Kidney (tissue), 14 donors: ENCODE results near the gene PRDX3. TPM values are rescaled to one million over a fixed set of nuclear protein-coding genes. Genes with fewer than 3 reads are reported as not detected.

Experiments
- DNase-seq, 5 donors: peaks; one replicate each; pipeline ENCODE4 v3.0.0-alpha.2; 2013 to 2020
- FAIRE-seq: peaks from 2 replicates; lab custom pipeline; 2012; peaks lifted over from hg19 to GRCh38; lab: Jason Lieb, UNC
- H3K27ac ChIP-seq, 2 donors: one replicate each; pipeline ENCODE4 v1.7.0; 2013; ENCODE audit warnings: low read depth in 2 of 2, low read length in 2 of 2, inconsistent platforms in 1 of 2
- H3K27me3 ChIP-seq: one replicate; pipeline ENCODE4 v1.7.1; 2013; ENCODE audit warnings: low read length, inconsistent platforms; ENCODE audit not compliant: control insufficient read depth, insufficient read depth
- H3K36me3 ChIP-seq, 3 donors: one replicate each; pipeline versions ENCODE4 v1.7.0 to v1.7.1; 2013; ENCODE audit warnings: low read length in 3 of 3, control low read depth in 1 of 3, inconsistent platforms in 1 of 3; ENCODE audit not compliant: insufficient read depth in 3 of 3, control insufficient read depth in 2 of 3
- H3K4me1 ChIP-seq, 3 donors: one replicate each; pipeline versions ENCODE4 v1.7.0 to v1.7.1; 2013; ENCODE audit warnings: low read length in 3 of 3, inconsistent platforms in 1 of 3, low read depth in 1 of 3; ENCODE audit not compliant: control insufficient read depth in 2 of 3, insufficient read depth in 2 of 3
- H3K4me3 ChIP-seq, 3 donors: one replicate each; pipeline versions ENCODE4 v1.7.0 to v1.8.1; 2013; ENCODE audit warnings: low read length in 3 of 3, control low read depth in 1 of 3, inconsistent platforms in 1 of 3
- H3K9ac ChIP-seq, 3 donors: one replicate each; pipeline versions ENCODE4 v1.7.0 to v1.7.1; 2013; ENCODE audit warnings: low read length in 3 of 3, control low read depth in 1 of 3, inconsistent platforms in 1 of 3
- H3K9me3 ChIP-seq, 3 donors: one replicate each; pipeline versions ENCODE4 v1.7.0 to v1.7.1; 2013; ENCODE audit warnings: low read length in 3 of 3, control low read depth in 1 of 3, inconsistent platforms in 1 of 3; ENCODE audit not compliant: control insufficient read depth in 2 of 3, insufficient read depth in 1 of 3
- CTCF ChIP-seq: IDR thresholded peaks from 3 replicates; pipeline ENCODE4 v1.5.1; 2012; ENCODE audit warnings: mild to moderate bottlenecking, moderate library complexity, borderline replicate concordance; ENCODE audit not compliant: insufficient read depth; ENCODE audit errors: extremely low read depth
- intact Hi-C: fragments of 100-400 bp; cut with DNase I; formaldehyde crosslinking; loops from one replicate; pipeline ENCODE4 v1.11.1; 2022
- polyA plus RNA-seq: library from polyadenylated mRNA; stranded (reverse); fragments of 350-450 nt; fragmentation: Illumina TruSeq; extraction: RNeasy Lipid Tissue Mini Kit (QIAGEN cat#74804); gene quantifications from one replicate; pipeline ENCODE4 v1.2.3, GENCODE V29; 2014; ENCODE audit warnings: low read depth, low replicate concordance; ENCODE audit not compliant: insufficient read depth
- total RNA-seq: library from RNA; stranded (reverse); fragmentation: NEBNext Ultra II Directional; extraction: Animal tissue kit (Norgen Biotek cat#: 25700); gene quantifications from one replicate; pipeline ENCODE4 v1.2.1, GENCODE V29; 2021
- donor health status: control.
- donor health status: control.
- donor health status: control.
- donor health status: control.
- donor health status: control.
- donor health status: DM: yes; HTN: yes; CAD: no.
- donor health status: Normal renal cell carcinoma (clear cell type).

PRDX3 gene
- total and polyA plus RNA-seq, 2 donors from 2014 or later: 118 to 294 TPM

GRCh38 chr10:119165171-119166117, 13.2 kb downstream of the PRDX3 start, which contains the start of gene SFXN4:
TSS of gene SFXN4 (minus strand) at chr10:119165714. CDS start at chr10:119165647, 67 bp downstream.
- intact Hi-C loops: no loop called here
- DNase-seq (peak; percentile 69 to 93 (median 79)), FAIRE-seq (no peak)
- H3K4me1 ChIP-seq: peaks cover 6 to 15% (median 7%) of the 10 kb centered on the region in 3 donors
- H3K27ac ChIP-seq: peak within 1 kb of the TSS; percentile 88 to 94
- H3K9me3 ChIP-seq: no peaks in the 10 kb centered on the region
- peak; percentile 8 for TF ChIP-seq CTCF
- H3K4me3 ChIP-seq: peak within 1 kb of the TSS; percentile 70 to 87 (median 82)
- H3K27me3 ChIP-seq: no peaks in the 10 kb centered on the region
- H3K36me3 ChIP-seq: peaks cover 5 to 14% (median 7%) of the 10 kb centered on the region in 3 donors
- peak within 1 kb of the TSS; percentile 55 to 98 (median 88) for H3K9ac ChIP-seq

GRCh38 chr10:119162452-119163092, 16.0 kb downstream of the PRDX3 start:
- no peaks in the 10 kb centered on the region for H3K9me3 ChIP-seq
- H3K27me3 ChIP-seq: no peaks in the 10 kb centered on the region
- no peak for TF ChIP-seq CTCF
- no peak overlapping the region for H3K4me3 ChIP-seq
- FAIRE-seq: no peak
- intact Hi-C loops: no loop called here
- peaks cover 0 to 11% (median 10%) of the 10 kb centered on the region in 3 donors for H3K36me3 ChIP-seq
- no peak overlapping the region for H3K27ac ChIP-seq
- peak in 3 of 5 donors; percentile 27 to 55 (median 29) for DNase-seq
- peaks cover 6 to 15% (median 7%) of the 10 kb centered on the region in 3 donors for H3K4me1 ChIP-seq
- no peak overlapping the region for H3K9ac ChIP-seq

- peak overlapping the region in 1 of 2 donors; percentile 43 for H3K27ac ChIP-seq
- FAIRE-seq: no peak
- H3K4me1 ChIP-seq: peaks cover 6 to 15% (median 7%) of the 10 kb centered on the region in 3 donors
- peak in 3 of 5 donors; percentile 37 to 80 (median 77) for DNase-seq
- H3K9ac ChIP-seq: no peak overlapping the region
- intact Hi-C loops: no loop called here
- peaks cover 0 to 11% (median 10%) of the 10 kb centered on the region in 3 donors for H3K36me3 ChIP-seq
- no peaks in the 10 kb centered on the region for H3K27me3 ChIP-seq
- no peaks in the 10 kb centered on the region for H3K9me3 ChIP-seq
- no peak for TF ChIP-seq CTCF
- H3K4me3 ChIP-seq: peak overlapping the region in 1 of 3 donors; percentile 22
These were observed 16.7 kb downstream of the PRDX3 start for GRCh38 chr10:119161680-119162451.
